ENCODE measurements around the gene RELL2. TPM values are rescaled to one million over a fixed set of nuclear protein-coding genes. Genes with fewer than 3 reads are reported as not detected.

RELL2 gene
- total RNA-seq, 1 donor from 2014 or later: 16.8 TPM

GRCh38 chr5:141656396-141656795 lies 19.6 kb downstream of the RELL2 start:
- peaks cover 9% of the 10 kb centered on the region for H3K4me1 Mint-ChIP-seq
- TF ChIP-seq CTCF (IDR thresholded peaks at IDR 0.05): no peak
- H3K27me3 Mint-ChIP-seq: peaks cover 6% of the 10 kb centered on the region
- intact Hi-C loops (cut with micrococcal nuclease): no loop called here
- no peaks in the 10 kb centered on the region for H3K9me3 Mint-ChIP-seq
- CTCF ChIA-PET: no interaction called here
- H3K4me3 Mint-ChIP-seq: no peak overlapping the region
- POLR2A ChIA-PET: no interaction called here
- no peak overlapping the region for H3K27ac Mint-ChIP-seq
- H3K36me3 Mint-ChIP-seq (ENCODE audit: low read depth): no peaks in the 10 kb centered on the region
- ATAC-seq (ENCODE audit: low read depth): no peak
- no peak for DNase-seq

GRCh38 chr5:141657404-141657803 lies 20.6 kb downstream of the RELL2 start:
- H3K27ac Mint-ChIP-seq: no peak overlapping the region

GRCh38 chr5:141657937-141658545 lies 21.2 kb downstream of the RELL2 start:
- Mint-ChIP-seq H3K4me3 (no peak overlapping the region), H3K27ac (no peak overlapping the region), H3K4me1 (no peaks in the 10 kb centered on the region), H3K27me3 (peaks cover 6% of the 10 kb centered on the region), H3K36me3 (ENCODE audit: low read depth) (no peaks in the 10 kb centered on the region), H3K9me3 (no peaks in the 10 kb centered on the region)
- ChIA-PET POLR2A (no interaction called here), CTCF (no interaction called here)
- TF ChIP-seq CTCF (IDR thresholded peaks at IDR 0.05): no peak
- DNase-seq: no peak
- ATAC-seq (ENCODE audit: low read depth): peak; percentile 25
- intact Hi-C loops (cut with micrococcal nuclease): no loop called here

More at GRCh38 chr5:141657404-141657803, 20.6 kb downstream of the RELL2 start:
- no peak for TF ChIP-seq CTCF (IDR thresholded peaks at IDR 0.05)
- peaks cover 6% of the 10 kb centered on the region for H3K27me3 Mint-ChIP-seq
- ATAC-seq (ENCODE audit: low read depth) (no peak), DNase-seq (no peak)
- H3K9me3 Mint-ChIP-seq: no peaks in the 10 kb centered on the region
- H3K4me1 Mint-ChIP-seq: no peaks in the 10 kb centered on the region
- intact Hi-C loops (cut with micrococcal nuclease): no loop called here
- H3K36me3 Mint-ChIP-seq (ENCODE audit: low read depth): no peaks in the 10 kb centered on the region
- H3K4me3 Mint-ChIP-seq: no peak overlapping the region
- CTCF ChIA-PET: no interaction called here
- POLR2A ChIA-PET: no interaction called here

GRCh38 chr5:141662028-141662427 lies 25.2 kb downstream of the RELL2 start:
- no peak for DNase-seq
- Mint-ChIP-seq H3K9me3 (no peaks in the 10 kb centered on the region), H3K4me1 (peaks cover 4% of the 10 kb centered on the region), H3K36me3 (ENCODE audit: low read depth) (no peaks in the 10 kb centered on the region), H3K27ac (no peak overlapping the region), H3K4me3 (no peak overlapping the region), H3K27me3 (peaks cover 3% of the 10 kb centered on the region)
- CTCF ChIA-PET: interaction anchor here (0.8 to 2.2 kb wide), 2 partner anchors 220 to 299 kb away, joined by 3 to 7 read pairs; no protein-coding TSS in a partner anchor
- POLR2A ChIA-PET: no interaction called here
- intact Hi-C loops (cut with micrococcal nuclease): no loop called here
- ATAC-seq (ENCODE audit: low read depth): no peak
- TF ChIP-seq CTCF (IDR thresholded peaks at IDR 0.05): no peak

- Mint-ChIP-seq H3K27me3 (peaks cover 1% of the 10 kb centered on the region), H3K4me3 (no peak overlapping the region), H3K27ac (no peak overlapping the region), H3K36me3 (ENCODE audit: low read depth) (no peaks in the 10 kb centered on the region), H3K4me1 (peaks cover 4% of the 10 kb centered on the region), H3K9me3 (no peaks in the 10 kb centered on the region)
- intact Hi-C loops (cut with micrococcal nuclease): no loop called here
- ChIA-PET POLR2A (no interaction called here), CTCF (interaction anchor here (0.7 to 2.2 kb wide), 3 partner anchors 29 to 297 kb away, joined by 3 to 7 read pairs (median 5); no protein-coding TSS in a partner anchor)
- no peak for TF ChIP-seq CTCF (IDR thresholded peaks at IDR 0.05)
- DNase-seq: no peak
- no peak for ATAC-seq (ENCODE audit: low read depth)
Measured at GRCh38 chr5:141663506-141663905, 26.7 kb downstream of the RELL2 start.
